GM10266 (cell line): Measurements from ENCODE around the gene SUMF1.

Experiments
- DNase-seq: peaks from one replicate; pipeline ENCODE4 v3.0.0; 2012; ENCODE audit errors: extremely low spot score
- CTCF ChIP-seq: IDR thresholded peaks from 2 replicates; pipeline ENCODE4 v1.5.1; 2012; ENCODE audit warnings: mild to moderate bottlenecking, low read depth; ENCODE audit not compliant: control insufficient read depth, insufficient read depth; ENCODE audit errors: missing control alignments

Gene SUMF1

GRCh38 chr3:4472312-4472711 is 5.2 kb upstream of the SUMF1 start:
- no peak for TF ChIP-seq CTCF
- DNase-seq = no peak

- no peak for DNase-seq
These were observed 4.8 kb upstream of the SUMF1 start for GRCh38 chr3:4471907-4472306.

GRCh38 chr3:4467522-4467867 is 426 bp upstream of the SUMF1 start:
- no peak for DNase-seq
- no peak for TF ChIP-seq CTCF

More at GRCh38 chr3:4471907-4472306, 4.8 kb upstream of the SUMF1 start:
- TF ChIP-seq CTCF = no peak

- TF ChIP-seq CTCF = no peak
- no peak for DNase-seq
These were observed 2.5 kb downstream of the SUMF1 start for GRCh38 chr3:4464576-4464975.

GRCh38 chr3:4462369-4463040 is 4.6 kb downstream of the SUMF1 start:
- TF ChIP-seq CTCF = no peak
- DNase-seq = no peak

- DNase-seq = no peak
These were observed 5.5 kb downstream of the SUMF1 start for GRCh38 chr3:4461468-4462090.

More at GRCh38 chr3:4461468-4462090, 5.5 kb downstream of the SUMF1 start:
- TF ChIP-seq CTCF = no peak
